ENCODE measurements around the gene CTNNAL1. TPM values are rescaled to one million over a fixed set of nuclear protein-coding genes. Genes with fewer than 3 reads are reported as not detected.

Gene CTNNAL1
- total and polyA plus RNA-seq, 2 of the 8 experiments (the other 6 are each of a cell fraction or from before 2014, with no cell fraction given), result 23.2 to 66.1 TPM

DNA sequence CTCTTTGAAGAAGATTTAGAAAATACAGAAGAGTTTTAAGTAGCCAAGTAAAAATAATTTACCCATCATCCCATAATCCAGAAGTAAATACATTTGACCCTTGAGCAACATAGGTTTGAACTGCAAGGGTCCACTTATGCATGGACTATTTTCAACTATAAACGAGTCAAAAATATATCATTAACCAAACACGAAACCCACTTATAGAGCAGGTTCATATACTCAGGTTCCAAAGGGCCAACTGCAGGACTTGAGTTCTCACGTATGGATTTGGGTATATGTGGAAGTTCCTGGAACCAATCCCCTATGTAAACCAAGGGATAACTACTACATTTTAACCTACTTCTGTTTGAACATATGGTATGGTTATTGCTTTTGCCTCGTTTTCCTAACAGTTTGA, 73.3 kb downstream of the CTNNAL1 start:
- Histone ChIP-seq H3K23me2 (ENCODE audit: low read depth, low read length) (no peaks in the 10 kb centered on the region), H3K27me3 (replicated peaks in 1 of 4; ENCODE audit: control insufficient read depth in 3 of 4, extremely low read depth in 1 of 4, insufficient read depth in 3 of 4, low read length in 3 of 4) (no peaks in the 10 kb centered on the region), H4K20me1 (replicated peaks in 1 of 2; ENCODE audit: control insufficient read depth in 1 of 2, insufficient read depth in 2 of 2, low read length in 2 of 2) (no peaks in the 10 kb centered on the region), H3K14ac (ENCODE audit: insufficient read length) (no peak overlapping the region), H3K4ac (replicated peaks; ENCODE audit: insufficient read length, low read depth, low read length) (no peak overlapping the region), H4K5ac (ENCODE audit: insufficient read length, low read depth, low read length) (no peak overlapping the region), H2BK12ac (ENCODE audit: low read depth, low read length) (no peak overlapping the region), H3K4me3 (ENCODE audit: extremely low read depth in 1 of 4, insufficient read depth in 2 of 4, low read depth in 3 of 4, low read length in 4 of 4) (no peak overlapping the region), H2AK5ac (ENCODE audit: low read depth, low read length) (no peak overlapping the region), H3K9me3 (ENCODE audit: insufficient read depth in 2 of 2, low read depth in 1 of 2, low read length in 1 of 2) (no peaks in the 10 kb centered on the region), H3K56ac (replicated peaks; ENCODE audit: insufficient read length, low read depth, low read length) (no peak overlapping the region), H2AFZ (ENCODE audit: low read length) (no peak overlapping the region), H3K23ac (ENCODE audit: insufficient read length) (no peak overlapping the region), H2BK20ac (ENCODE audit: low read length) (no peak overlapping the region), H2BK120ac (replicated peaks; ENCODE audit: low read depth, low read length) (no peak overlapping the region), H3K9ac (replicated peaks in 1 of 4; ENCODE audit: extremely low read depth in 1 of 4, low read depth in 3 of 4, low read length in 3 of 4) (no peak overlapping the region), H2BK15ac (ENCODE audit: low read length) (no peak overlapping the region), H3K18ac (ENCODE audit: extremely low read depth, low read length) (no peak overlapping the region), H3K36me3 (ENCODE audit: control insufficient read depth in 2 of 4, insufficient read depth in 4 of 4, low read length in 3 of 4) (peaks cover 0 to 23% (median 8%) of the 10 kb centered on the region in 4 experiments; a peak in 4 of 8 replicates), H3K4me2 (ENCODE audit: insufficient read depth in 1 of 2, low read depth in 2 of 2, low read length in 2 of 2) (no peak overlapping the region), H3K27ac (ENCODE audit: low read depth, low read length) (no peak overlapping the region), H3K79me1 (ENCODE audit: low read depth, low read length) (no peaks in the 10 kb centered on the region; the same call in 1 of the 2 replicates), H3K4me1 (replicated peaks in 1 of 4; ENCODE audit: control insufficient read depth in 3 of 4, insufficient read depth in 4 of 4, low read length in 3 of 4) (peaks cover 0 to 2% (median 0%) of the 10 kb centered on the region in 4 experiments; a peak in 1 of 7 replicates), H3K79me2 (ENCODE audit: control insufficient read depth in 1 of 2, insufficient read depth in 2 of 2, low read length in 2 of 2) (no peaks in the 10 kb centered on the region), H2BK5ac (ENCODE audit: low read depth, low read length) (no peak overlapping the region), H4K8ac (ENCODE audit: extremely low read depth, insufficient read depth, low read length) (no peak overlapping the region), H4K91ac (replicated peaks; ENCODE audit: insufficient read length, low read length) (no peak overlapping the region)
- TF ChIP-seq RXRA (IDR thresholded peaks at IDR 0.05; ENCODE audit: insufficient read depth, low read depth, low read length), result no peak
- TF ChIP-seq POLR2A (IDR thresholded peaks at IDR 0.05; ENCODE audit: control extremely low read depth in 1 of 2, low read depth in 2 of 2, low read length in 2 of 2), result no peak
- TF ChIP-seq, protein P1, sequence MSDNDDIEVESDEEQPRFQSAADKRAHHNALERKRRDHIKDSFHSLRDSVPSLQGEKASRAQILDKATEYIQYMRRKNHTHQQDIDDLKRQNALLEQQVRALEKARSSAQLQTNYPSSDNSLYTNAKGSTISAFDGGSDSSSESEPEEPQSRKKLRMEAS (IDR thresholded peaks at IDR 0.05), result no peak
- no peak for TF ChIP-seq CHD2 (IDR thresholded peaks at IDR 0.05; ENCODE audit: low read length)
- no peak for FAIRE-seq
- WGBS, 2 experiments (ENCODE audit: extremely low coverage in 1 of 2, insufficient coverage in 1 of 2, insufficient read length in 1 of 2, insufficient replicate concordance in 2 of 2, low coverage in 1 of 2, low lambda C conversion rate in 2 of 2, missing lambda C conversion rate in 1 of 2), result 87% methylated on average over 4 of the region's 4 CpGs; no CpG with 5 or more reads in 1 of the 2 experiments
- CTCF ChIA-PET (ENCODE audit: partially characterized antibody), result interaction anchor here (2.0 kb wide), 1 partner anchor 14 kb away, joined by 7 read pairs; no protein-coding TSS in a partner anchor
- no peak for DNase-seq (ENCODE audit: low read depth in 1 of 2, low spot score in 2 of 2)
- POLR2A ChIA-PET (ENCODE audit: partially characterized antibody), result no interaction called here
